Activated CD4-positive, alpha-beta T cell treated with anti-CD3 and anti-CD28 coated beads for 4 hours (primary cell): ENCODE measurements around the gene MGAT1.
A peak's percentile ranks its signal among the peaks of the same experiment; 100 is the strongest.
"Not testable (repeated sequence)": the region's sequence is repeated elsewhere in the genome, so short reads cannot be mapped to it uniquely, and the experiment has no call there.

Source experiments
- DNase-seq, 2 donors: peaks; one replicate each; pipeline ENCODE4 v3.0.0-alpha.2; 2020

The MGAT1 gene

GRCh38 chr5:180803181-180804128 lies 849 bp upstream of the MGAT1 start:
- peak; percentile 80 to 81 for DNase-seq

GRCh38 chr5:180801596-180802324 lies 846 bp downstream of the MGAT1 start:
- no peak for DNase-seq

DNA sequence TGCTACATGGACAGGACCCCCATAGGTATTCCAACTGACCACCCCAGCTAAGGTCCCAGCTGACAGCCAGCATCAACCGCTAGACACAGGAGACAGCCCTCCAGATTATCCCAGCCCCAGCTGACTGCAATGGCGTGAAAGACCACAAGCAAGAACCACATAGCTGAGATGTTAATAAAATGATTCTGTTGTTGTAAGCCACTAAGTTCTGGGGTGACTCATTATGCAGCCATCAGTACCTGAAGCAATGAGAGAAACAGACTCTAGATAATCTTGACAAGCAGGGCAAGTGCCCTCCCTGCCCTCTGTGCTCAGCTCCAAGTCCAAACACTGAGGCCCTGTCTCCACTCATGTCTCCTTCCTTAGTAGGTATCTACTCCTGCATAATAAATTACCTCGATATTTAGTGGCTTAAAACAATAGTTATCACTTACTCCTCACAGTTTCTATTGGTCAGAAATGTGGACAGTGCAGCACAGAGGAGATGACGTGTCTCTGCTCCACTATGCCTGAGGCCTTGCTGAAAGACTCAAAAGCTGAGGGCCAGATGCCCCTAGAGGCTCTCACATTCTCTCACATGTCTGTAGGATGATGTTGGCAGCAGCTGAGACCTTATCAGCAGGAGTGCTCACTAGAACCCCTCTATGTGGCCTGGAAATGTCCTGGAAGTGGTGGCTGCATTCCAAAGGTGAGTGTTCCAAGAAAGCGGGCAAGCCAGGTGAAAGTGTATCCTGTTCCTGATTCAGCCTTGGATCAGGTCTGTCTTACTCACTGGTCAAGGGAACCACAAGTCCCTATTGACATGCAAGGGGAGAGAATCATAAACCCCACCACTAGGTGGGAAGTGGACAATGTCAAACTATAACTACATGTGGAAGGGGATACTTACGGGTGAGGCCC lies 2.5 kb downstream of the MGAT1 start:
- no peak for DNase-seq

DNA sequence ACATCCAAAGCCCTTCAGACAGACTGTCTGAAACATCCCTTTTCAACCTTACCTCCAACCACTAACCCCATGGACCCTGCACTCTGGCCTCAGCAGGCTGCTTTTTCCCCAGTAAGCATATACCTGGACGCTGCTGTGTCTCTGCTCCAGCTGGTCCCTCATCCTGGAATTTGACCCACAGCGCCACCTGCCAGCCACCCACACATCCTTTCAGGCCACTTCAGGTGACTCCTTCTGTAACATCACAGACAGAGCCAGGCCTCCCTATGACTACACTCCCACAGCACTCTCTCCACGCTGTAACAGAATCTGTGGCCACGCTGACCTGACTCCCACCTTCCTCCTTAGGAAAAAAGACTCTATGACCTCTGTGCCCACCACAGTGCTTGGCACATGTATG lies 3.4 kb downstream of the MGAT1 start:
- DNase-seq: no peak

DNA sequence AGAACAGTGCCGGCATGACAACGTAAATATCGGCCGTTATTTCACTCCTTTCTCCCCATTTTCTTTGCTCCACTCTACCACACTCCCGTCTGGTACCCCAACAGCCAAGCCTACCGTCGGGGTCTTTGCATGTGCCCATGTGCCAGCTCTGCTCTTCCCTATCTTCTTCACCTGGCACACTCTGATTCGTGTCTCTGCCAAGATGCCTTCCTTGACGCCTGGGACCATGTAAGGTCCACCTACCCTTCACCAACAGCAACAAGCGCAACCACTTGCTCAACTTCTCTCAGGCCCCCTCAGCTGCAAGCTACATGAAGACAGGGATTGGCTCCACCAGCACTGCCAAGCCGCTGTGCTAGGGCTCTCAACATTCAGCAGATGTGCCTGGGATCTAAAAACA lies 4.4 kb downstream of the MGAT1 start:
- DNase-seq: no peak

GRCh38 chr5:180797256-180798192 lies 5.1 kb downstream of the MGAT1 start:
- DNase-seq: no peak

DNA sequence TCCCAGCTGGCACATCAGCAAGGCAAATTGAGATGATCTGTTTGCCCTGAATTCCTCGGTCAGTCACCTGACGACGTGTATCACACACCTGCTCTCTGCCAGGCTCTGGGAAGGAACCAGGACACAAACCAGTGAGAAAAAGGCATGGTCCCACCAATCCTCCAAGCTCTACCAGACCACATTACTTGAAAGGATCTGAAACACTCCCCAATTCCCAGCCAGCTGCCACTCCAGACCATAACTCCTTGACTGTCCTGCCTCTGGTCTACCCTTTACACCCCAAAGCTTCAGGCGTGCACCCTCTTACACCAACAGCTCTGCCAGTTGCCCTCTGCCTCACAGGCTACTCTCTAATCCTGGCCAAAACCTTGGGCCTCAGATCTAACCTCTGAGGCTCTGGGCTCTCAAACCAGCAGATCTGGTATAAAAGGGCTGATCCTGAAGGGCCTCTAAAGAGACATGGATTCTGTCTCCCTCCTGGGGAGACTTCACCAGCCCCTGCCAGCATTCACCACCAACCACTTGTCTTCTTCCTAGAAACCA lies 6.8 kb downstream of the MGAT1 start:
- DNase-seq: no peak

- DNase-seq: no peak
These were observed 9.7 kb downstream of the MGAT1 start for GRCh38 chr5:180792965-180793287.

- DNase-seq: no peak
These were observed 10.2 kb downstream of the MGAT1 start for GRCh38 chr5:180792287-180792964.

DNA sequence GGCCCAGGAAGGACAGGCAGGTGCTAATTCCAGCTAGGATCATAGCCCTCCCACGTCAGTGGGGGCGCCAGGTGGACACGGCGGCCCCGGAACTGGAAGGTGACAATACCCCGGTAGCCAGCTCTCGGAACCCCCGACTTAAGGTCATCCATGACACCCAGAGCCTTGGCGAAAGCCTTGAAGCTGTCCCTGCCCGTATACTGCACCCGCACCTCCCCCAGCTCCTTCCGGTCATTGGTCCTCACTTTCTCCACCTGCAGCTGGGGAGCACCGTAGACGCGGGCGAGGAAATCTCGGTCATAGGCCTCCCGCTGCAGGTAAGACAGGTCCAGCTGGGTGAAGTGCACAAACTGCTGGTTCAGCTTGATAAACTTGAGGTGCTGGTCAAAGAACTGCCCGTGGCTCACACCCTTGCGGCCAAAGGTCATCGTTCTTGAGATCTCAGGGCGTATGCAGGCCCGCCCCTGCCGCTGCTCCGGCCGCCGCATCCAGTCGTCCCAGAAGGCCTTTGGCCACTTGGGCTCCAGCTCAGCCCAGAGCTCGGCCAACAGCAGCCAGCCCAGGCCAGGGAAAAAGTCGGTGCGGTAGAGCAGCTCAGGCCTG lies 10.9 kb downstream of the MGAT1 start:
- no peak for DNase-seq

GRCh38 chr5:180790524-180790923 lies 12.1 kb downstream of the MGAT1 start:
- no peak for DNase-seq

- no peak for DNase-seq
These were observed 12.6 kb downstream of the MGAT1 start for GRCh38 chr5:180790020-180790419.

DNA sequence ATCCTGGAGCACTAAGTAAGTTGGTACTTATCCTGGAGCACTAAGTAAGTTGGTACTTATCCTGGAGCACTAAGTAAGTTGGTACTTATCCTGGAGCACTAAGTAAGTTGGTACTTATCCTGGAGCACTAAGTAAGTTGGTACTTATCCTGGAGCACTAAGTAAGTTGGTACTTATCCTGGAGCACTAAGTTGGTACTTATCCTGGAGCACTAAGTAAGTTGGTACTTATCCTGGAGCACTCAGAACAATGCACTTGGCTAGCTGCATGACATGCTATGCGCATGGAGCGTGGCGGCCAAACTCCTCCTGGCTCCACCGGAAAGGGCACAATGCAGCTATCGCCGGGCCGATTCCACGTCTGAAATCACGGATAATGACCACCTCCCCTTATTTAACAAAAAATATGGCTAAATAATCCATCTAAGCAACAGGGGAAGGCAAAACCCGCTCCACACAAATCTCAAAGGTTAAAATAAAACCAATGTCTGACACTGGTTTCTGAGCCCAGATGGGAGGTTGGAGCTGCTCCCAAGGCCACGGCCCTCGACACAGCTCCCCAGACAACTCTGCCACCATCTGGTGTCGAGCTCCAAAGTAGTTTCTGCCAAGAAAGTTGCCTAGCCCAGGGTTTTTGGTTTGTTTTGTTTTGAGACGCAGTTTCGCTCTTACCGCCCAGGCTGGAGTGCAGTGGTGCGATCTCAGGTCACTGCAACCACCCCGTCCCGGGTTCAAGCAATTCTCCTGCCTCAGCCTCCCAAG lies 13.8 kb downstream of the MGAT1 start:
- DNase-seq: not testable (repeated sequence)

DNA sequence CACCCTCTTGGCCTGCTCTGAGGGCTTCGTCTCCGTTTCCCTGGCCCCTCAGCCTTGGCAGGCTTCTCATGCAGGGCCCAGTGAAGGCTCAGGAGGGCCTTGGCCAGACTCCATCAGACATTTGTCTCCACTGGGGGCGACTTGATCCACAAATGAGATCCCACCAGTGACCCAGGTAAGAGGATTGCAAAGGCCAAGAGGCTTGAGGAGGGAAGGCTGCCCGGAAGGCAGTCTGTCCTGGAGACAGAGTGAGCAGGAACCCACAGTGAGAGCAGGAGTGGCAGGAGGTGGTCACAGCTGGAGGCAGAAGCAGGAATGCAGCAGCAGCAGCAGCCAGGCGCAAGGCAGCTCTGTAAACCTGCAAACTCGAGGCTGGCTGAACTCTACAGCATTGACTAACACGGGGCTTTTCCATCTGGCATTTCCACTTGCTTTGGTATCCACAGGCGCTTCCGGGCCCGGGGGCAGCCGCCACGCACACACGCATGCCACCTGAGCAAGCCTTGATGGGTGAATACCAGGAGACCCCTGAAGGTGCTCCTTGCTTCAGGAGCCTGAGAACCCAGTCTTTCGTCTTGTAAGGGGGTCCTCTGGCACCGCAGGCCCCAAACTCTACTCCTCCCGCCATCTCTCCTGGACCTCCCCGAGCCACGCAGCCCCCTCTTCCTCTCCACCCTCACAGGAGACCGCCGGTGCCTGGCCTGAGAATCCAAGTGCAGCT lies 14.7 kb downstream of the MGAT1 start:
- no peak for DNase-seq

DNA sequence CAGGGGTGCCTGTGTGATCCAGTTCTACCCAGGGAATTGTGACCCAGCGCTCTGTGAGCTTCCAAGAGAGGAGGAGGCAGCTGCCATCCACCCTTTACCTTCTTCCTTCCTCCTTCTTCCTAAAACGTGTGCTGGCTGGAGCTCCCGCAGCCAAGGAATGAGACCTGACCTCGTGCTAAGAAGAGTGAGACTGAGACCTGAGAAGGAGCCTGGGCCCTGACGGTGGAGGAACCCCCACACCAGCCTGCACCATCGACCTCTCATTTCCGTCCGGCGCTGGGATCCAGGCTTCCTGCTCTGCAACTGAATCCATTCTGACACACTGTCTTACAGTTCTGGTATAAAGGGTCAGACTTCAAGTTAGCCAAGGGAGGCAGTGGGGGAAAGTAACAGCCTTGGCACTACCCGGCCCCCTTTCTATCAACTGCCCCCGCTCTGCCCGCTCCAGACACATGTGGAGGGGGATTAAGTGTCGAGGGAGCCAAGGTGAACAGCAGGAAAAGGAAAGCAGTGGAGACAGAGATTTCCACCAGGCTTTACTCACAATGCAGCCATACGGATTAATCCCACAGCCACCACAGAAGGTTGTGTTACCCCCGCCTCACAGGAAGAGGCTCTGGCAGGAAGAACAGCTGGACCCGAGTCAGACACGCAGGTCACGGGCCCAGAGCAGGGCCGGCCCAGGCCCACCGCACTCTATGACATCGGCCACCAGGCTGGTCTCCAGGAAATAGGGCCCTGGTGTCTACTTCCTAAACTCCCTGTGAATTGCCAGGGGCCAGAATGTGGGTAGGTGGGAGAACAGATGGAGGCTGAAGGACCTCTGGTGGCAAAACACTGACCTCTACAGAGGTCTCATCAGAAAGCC lies 15.8 kb downstream of the MGAT1 start:
- DNase-seq: no peak

- DNase-seq: no peak
These were observed 16.8 kb downstream of the MGAT1 start for GRCh38 chr5:180785794-180786221.

- DNase-seq: no peak
These were observed 17.4 kb downstream of the MGAT1 start for GRCh38 chr5:180785121-180785781.
